ENCODE data around the gene AS3MT.

AS3MT gene

GRCh38 chr10:102872163-102872562 lies 2.9 kb downstream of the AS3MT start:
- Histone ChIP-seq H3K4me1 (ENCODE audit: control insufficient read depth, insufficient read depth, low read length) (peaks cover 3% of the 10 kb centered on the region), H3K4me3 (ENCODE audit: low read depth, low read length) (no peak overlapping the region), H3K9me3 (ENCODE audit: control insufficient read depth, insufficient read depth, low read depth, low read length) (no peaks in the 10 kb centered on the region), H3K27ac (ENCODE audit: extremely low read depth, low read depth, low read length) (no peak overlapping the region), H3K36me3 (ENCODE audit: control insufficient read depth in 2 of 2, insufficient read depth in 1 of 2, low read length in 2 of 2) (peaks cover 0 to 26% of the 10 kb centered on the region in 2 experiments; a peak in 2 of 3 replicates)
- ChIA-PET POLR2A (interaction anchor here (0.7 kb wide), 1 partner anchor 34 kb away, joined by 3 read pairs; the partner anchor contains the start of gene CYP17A1), CTCF (no interaction called here)
- TF ChIP-seq ZBTB1 (tag by site-specific recombination; IDR thresholded peaks at IDR 0.05) (no peak), ZNF521 (tag by site-specific recombination; IDR thresholded peaks at IDR 0.05) (no peak), ZNF366 (tag by site-specific recombination; conservative IDR thresholded peaks at IDR 0.05) (peak; percentile 57; the same call in 1 of the 2 replicates)

GRCh38 chr10:102876747-102877153 lies 7.5 kb downstream of the AS3MT start:
- H3K4me1 ChIP-seq (ENCODE audit: control insufficient read depth, insufficient read depth, low read length), result no peaks in the 10 kb centered on the region
- H3K4me3 ChIP-seq (ENCODE audit: low read depth, low read length), result no peak overlapping the region
- ChIA-PET CTCF (interaction anchor here (0.6 kb wide), 1 partner anchor 163 kb away, joined by 4 read pairs; the partner anchor contains the start of genes ARL3 and SFXN2), POLR2A (no interaction called here)
- H3K36me3 ChIP-seq (ENCODE audit: control insufficient read depth in 2 of 2, insufficient read depth in 1 of 2, low read length in 2 of 2), result peaks cover 9 to 45% of the 10 kb centered on the region in 2 experiments; a peak in 2 of 3 replicates
- 0 out of 2 replicates have a peak, but pooled peaks have one; percentile 23 for TF ChIP-seq GFI1B (tag by site-specific recombination; IDR thresholded peaks at IDR 0.05)
- TF ChIP-seq ZNF629 (tag by site-specific recombination; IDR thresholded peaks at IDR 0.05), result no peak
- no peak overlapping the region for H3K27ac ChIP-seq (ENCODE audit: extremely low read depth, low read depth, low read length)
- H3K9me3 ChIP-seq (ENCODE audit: control insufficient read depth, insufficient read depth, low read depth, low read length), result no peaks in the 10 kb centered on the region

- ChIA-PET CTCF (interaction anchor here (0.8 kb wide), 1 partner anchor 43 kb away, joined by 3 read pairs; no protein-coding TSS in a partner anchor), POLR2A (no interaction called here)
- no peaks in the 10 kb centered on the region for H3K9me3 ChIP-seq (ENCODE audit: control insufficient read depth, insufficient read depth, low read depth, low read length)
- TF ChIP-seq ZNF266 (tag by site-specific recombination; IDR thresholded peaks at IDR 0.05; ENCODE audit: low read depth) (no peak), ZNF148 (tag by site-specific recombination; IDR thresholded peaks at IDR 0.05; ENCODE audit: borderline replicate concordance) (no peak), PATZ1 (tag by site-specific recombination; IDR thresholded peaks at IDR 0.05) (no peak)
- H3K4me1 ChIP-seq (ENCODE audit: control insufficient read depth, insufficient read depth, low read length), result no peaks in the 10 kb centered on the region
- no peak overlapping the region for H3K4me3 ChIP-seq (ENCODE audit: low read depth, low read length)
- H3K27ac ChIP-seq (ENCODE audit: extremely low read depth, low read depth, low read length), result no peak overlapping the region
- peaks cover 9 to 37% of the 10 kb centered on the region in 2 experiments; a peak in 2 of 3 replicates for H3K36me3 ChIP-seq (ENCODE audit: control insufficient read depth in 2 of 2, insufficient read depth in 1 of 2, low read length in 2 of 2)
Measured at GRCh38 chr10:102878629-102879028, 9.4 kb downstream of the AS3MT start.

GRCh38 chr10:102880256-102880655 lies 11.0 kb downstream of the AS3MT start:
- Histone ChIP-seq H3K27ac (ENCODE audit: extremely low read depth, low read depth, low read length) (no peak overlapping the region), H3K4me1 (ENCODE audit: control insufficient read depth, insufficient read depth, low read length) (no peaks in the 10 kb centered on the region), H3K9me3 (ENCODE audit: control insufficient read depth, insufficient read depth, low read depth, low read length) (no peaks in the 10 kb centered on the region), H3K36me3 (ENCODE audit: control insufficient read depth in 2 of 2, insufficient read depth in 1 of 2, low read length in 2 of 2) (peaks cover 9 to 29% of the 10 kb centered on the region in 2 experiments; a peak in 2 of 3 replicates), H3K4me3 (ENCODE audit: low read depth, low read length) (no peak overlapping the region)
- ChIA-PET POLR2A (no interaction called here), CTCF (no interaction called here)
- no peak for TF ChIP-seq CTCF (tag by site-specific recombination; IDR thresholded peaks at IDR 0.05)
- TF ChIP-seq ZNF510 (tag by site-specific recombination; IDR thresholded peaks at IDR 0.05; ENCODE audit: insufficient replicate concordance), result no peak
- no peak for TF ChIP-seq MEIS1 (CRISPR knock-in tag; IDR thresholded peaks at IDR 0.05; ENCODE audit: borderline replicate concordance)
- TF ChIP-seq ZNF639 (tag by site-specific recombination; IDR thresholded peaks at IDR 0.05), result no peak
- TF ChIP-seq TSHZ1 (tag by site-specific recombination; IDR thresholded peaks at IDR 0.05; ENCODE audit: borderline replicate concordance), result no peak
- TF ChIP-seq ZNF214 (tag by site-specific recombination; IDR thresholded peaks at IDR 0.05; ENCODE audit: borderline replicate concordance), result no peak
- no peak for TF ChIP-seq SP3 (tag by site-specific recombination; IDR thresholded peaks at IDR 0.05)
